Measurements from ENCODE around the gene SPATA7.

The SPATA7 gene

DNA sequence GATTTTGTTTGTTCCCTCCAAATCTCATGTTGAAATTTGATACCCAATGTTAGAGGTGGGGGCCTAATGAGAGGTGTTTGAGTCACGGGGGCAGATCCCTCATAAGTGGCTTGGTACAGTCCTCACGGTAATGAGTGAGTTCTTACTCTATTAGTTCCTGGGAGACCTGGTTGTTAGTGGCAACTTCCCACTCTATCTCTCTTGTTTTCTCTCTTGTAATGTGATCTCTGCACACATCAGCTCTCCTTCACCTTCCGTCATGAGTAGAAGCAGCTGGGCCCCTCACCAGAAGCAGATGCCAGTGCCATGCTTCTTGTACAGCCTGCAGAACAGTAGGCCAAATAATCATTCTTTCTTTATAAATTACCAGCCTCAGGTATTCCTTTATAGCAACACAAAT is 32.8 kb upstream of the SPATA7 start:
- ATAC-seq: no peak
- TF ChIP-seq CSDC2 (CRISPR knock-in tag; IDR thresholded peaks at IDR 0.05) (no peak), ARNTL (CRISPR knock-in tag; IDR thresholded peaks at IDR 0.05; ENCODE audit: borderline replicate concordance, low read depth) (no peak)

DNA sequence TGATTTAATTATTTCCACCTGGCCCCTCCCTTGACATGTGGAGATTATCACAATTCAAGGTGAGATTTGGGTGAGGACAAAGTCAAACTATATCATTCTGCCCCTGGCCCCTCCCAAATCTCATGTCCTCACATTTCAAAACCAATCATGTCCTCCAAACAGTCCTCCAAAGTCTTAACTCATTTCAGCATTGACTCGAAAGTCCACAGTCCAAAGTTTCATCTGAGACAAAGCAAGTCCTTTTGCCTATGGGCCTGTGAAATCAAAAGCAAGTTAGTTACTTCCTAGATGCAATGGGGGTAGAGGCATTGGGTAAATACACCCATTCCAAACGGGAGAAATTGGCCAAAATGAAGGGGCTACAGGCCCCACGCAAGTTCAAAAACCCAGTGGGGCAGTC is 31.1 kb upstream of the SPATA7 start:
- TF ChIP-seq TCF4 (CRISPR knock-in tag; IDR thresholded peaks at IDR 0.05; ENCODE audit: borderline replicate concordance) (no peak), CSDC2 (CRISPR knock-in tag; IDR thresholded peaks at IDR 0.05) (no peak), ZFP30 (CRISPR knock-in tag; IDR thresholded peaks at IDR 0.05) (no peak), ISL1 (CRISPR knock-in tag; IDR thresholded peaks at IDR 0.05) (no peak), TOX (CRISPR knock-in tag; IDR thresholded peaks at IDR 0.05; ENCODE audit: borderline replicate concordance) (no peak), ZNF70 (CRISPR knock-in tag; IDR thresholded peaks at IDR 0.05) (no peak), ZFP3 (CRISPR knock-in tag; IDR thresholded peaks at IDR 0.05) (no peak)
- TF ChIP-seq, protein P1, sequence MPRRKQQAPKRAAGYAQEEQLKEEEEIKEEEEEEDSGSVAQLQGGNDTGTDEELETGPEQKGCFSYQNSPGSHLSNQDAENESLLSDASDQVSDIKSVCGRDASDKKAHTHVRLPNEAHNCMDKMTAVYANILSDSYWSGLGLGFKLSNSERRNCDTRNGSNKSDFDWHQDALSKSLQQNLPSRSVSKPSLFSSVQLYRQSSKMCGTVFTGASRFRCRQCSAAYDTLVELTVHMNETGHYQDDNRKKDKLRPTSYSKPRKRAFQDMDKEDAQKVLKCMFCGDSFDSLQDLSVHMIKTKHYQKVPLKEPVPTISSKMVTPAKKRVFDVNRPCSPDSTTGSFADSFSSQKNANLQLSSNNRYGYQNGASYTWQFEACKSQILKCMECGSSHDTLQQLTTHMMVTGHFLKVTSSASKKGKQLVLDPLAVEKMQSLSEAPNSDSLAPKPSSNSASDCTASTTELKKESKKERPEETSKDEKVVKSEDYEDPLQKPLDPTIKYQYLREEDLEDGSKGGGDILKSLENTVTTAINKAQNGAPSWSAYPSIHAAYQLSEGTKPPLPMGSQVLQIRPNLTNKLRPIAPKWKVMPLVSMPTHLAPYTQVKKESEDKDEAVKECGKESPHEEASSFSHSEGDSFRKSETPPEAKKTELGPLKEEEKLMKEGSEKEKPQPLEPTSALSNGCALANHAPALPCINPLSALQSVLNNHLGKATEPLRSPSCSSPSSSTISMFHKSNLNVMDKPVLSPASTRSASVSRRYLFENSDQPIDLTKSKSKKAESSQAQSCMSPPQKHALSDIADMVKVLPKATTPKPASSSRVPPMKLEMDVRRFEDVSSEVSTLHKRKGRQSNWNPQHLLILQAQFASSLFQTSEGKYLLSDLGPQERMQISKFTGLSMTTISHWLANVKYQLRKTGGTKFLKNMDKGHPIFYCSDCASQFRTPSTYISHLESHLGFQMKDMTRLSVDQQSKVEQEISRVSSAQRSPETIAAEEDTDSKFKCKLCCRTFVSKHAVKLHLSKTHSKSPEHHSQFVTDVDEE (CRISPR knock-in tag; IDR thresholded peaks at IDR 0.05): no peak
- ATAC-seq: no peak

DNA sequence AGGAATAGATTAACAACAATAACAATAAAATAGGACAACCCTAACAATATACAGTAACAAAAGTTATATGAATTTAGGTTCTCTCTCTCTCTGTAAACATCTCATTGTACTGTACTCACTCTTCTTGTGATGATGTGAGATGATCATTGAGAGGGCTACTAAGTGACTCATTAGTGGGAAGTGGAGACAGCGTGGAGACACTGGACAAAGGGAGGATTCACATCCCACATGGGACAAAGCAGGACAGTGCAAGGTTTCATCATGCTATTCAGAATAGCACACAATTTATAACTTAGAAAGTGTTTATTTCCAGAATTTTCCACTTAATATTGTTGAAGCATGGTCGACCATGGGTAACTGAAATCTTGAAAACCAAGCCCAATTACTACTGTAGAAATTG is 26.0 kb upstream of the SPATA7 start:
- TF ChIP-seq TCF4 (CRISPR knock-in tag; IDR thresholded peaks at IDR 0.05; ENCODE audit: borderline replicate concordance) (no peak), ZNF8 (CRISPR knock-in tag; IDR thresholded peaks at IDR 0.05) (no peak), ZFP3 (CRISPR knock-in tag; IDR thresholded peaks at IDR 0.05) (no peak), PPARA (CRISPR knock-in tag; IDR thresholded peaks at IDR 0.05; ENCODE audit: borderline replicate concordance) (no peak), BACH2 (CRISPR knock-in tag; IDR thresholded peaks at IDR 0.05; ENCODE audit: borderline replicate concordance) (no peak), ZNF70 (CRISPR knock-in tag; IDR thresholded peaks at IDR 0.05) (no peak), ARNTL (CRISPR knock-in tag; IDR thresholded peaks at IDR 0.05; ENCODE audit: borderline replicate concordance, low read depth) (no peak), ISL1 (CRISPR knock-in tag; IDR thresholded peaks at IDR 0.05) (no peak), OSR1 (CRISPR knock-in tag; IDR thresholded peaks at IDR 0.05) (no peak)
- TF ChIP-seq, protein P1 (CRISPR knock-in tag; IDR thresholded peaks at IDR 0.05): no peak
- TF ChIP-seq, protein P2, sequence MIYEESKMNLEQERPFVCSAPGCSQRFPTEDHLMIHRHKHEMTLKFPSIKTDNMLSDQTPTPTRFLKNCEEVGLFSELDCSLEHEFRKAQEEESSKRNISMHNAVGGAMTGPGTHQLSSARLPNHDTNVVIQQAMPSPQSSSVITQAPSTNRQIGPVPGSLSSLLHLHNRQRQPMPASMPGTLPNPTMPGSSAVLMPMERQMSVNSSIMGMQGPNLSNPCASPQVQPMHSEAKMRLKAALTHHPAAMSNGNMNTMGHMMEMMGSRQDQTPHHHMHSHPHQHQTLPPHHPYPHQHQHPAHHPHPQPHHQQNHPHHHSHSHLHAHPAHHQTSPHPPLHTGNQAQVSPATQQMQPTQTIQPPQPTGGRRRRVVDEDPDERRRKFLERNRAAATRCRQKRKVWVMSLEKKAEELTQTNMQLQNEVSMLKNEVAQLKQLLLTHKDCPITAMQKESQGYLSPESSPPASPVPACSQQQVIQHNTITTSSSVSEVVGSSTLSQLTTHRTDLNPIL (CRISPR knock-in tag; IDR thresholded peaks at IDR 0.05; ENCODE audit: low read depth): no peak
- TF ChIP-seq, protein P3, sequence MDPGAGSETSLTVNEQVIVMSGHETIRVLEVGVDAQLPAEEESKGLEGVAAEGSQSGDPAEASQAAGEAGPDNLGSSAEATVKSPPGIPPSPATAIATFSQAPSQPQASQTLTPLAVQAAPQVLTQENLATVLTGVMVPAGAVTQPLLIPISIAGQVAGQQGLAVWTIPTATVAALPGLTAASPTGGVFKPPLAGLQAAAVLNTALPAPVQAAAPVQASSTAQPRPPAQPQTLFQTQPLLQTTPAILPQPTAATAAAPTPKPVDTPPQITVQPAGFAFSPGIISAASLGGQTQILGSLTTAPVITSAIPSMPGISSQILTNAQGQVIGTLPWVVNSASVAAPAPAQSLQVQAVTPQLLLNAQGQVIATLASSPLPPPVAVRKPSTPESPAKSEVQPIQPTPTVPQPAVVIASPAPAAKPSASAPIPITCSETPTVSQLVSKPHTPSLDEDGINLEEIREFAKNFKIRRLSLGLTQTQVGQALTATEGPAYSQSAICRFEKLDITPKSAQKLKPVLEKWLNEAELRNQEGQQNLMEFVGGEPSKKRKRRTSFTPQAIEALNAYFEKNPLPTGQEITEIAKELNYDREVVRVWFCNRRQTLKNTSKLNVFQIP (CRISPR knock-in tag; IDR thresholded peaks at IDR 0.05; ENCODE audit: borderline replicate concordance, low read depth): no peak
- ATAC-seq: no peak

DNA sequence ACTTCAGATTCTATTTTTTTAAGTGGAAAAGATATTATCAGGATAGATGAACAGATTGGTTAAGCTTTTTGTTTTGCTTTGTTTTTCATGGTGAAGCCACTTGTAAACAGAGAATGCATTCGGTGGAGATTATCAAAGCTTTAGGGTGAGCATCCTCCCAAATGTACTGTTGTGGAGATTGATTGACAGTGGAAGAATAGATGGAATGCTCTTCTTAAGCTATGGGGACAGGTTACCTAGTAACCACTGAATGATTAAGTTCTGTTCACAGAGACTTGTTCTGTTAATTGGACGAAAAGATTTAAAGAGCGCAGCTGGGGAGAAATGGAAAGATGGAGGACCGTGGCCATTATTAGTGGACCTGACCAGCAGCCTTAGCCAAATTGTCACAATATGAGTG is 21.8 kb upstream of the SPATA7 start:
- TF ChIP-seq BACH2 (CRISPR knock-in tag; IDR thresholded peaks at IDR 0.05; ENCODE audit: borderline replicate concordance) (no peak), PPARA (CRISPR knock-in tag; IDR thresholded peaks at IDR 0.05; ENCODE audit: borderline replicate concordance) (no peak), ISL1 (CRISPR knock-in tag; IDR thresholded peaks at IDR 0.05) (no peak), ZC3H10 (CRISPR knock-in tag; IDR thresholded peaks at IDR 0.05) (no peak), RARB (CRISPR knock-in tag; IDR thresholded peaks at IDR 0.05) (no peak)
- TF ChIP-seq, protein P2 (CRISPR knock-in tag; IDR thresholded peaks at IDR 0.05; ENCODE audit: low read depth): no peak
- no peak for ATAC-seq
